ENCODE data around the gene CLEC14A.

DNA sequence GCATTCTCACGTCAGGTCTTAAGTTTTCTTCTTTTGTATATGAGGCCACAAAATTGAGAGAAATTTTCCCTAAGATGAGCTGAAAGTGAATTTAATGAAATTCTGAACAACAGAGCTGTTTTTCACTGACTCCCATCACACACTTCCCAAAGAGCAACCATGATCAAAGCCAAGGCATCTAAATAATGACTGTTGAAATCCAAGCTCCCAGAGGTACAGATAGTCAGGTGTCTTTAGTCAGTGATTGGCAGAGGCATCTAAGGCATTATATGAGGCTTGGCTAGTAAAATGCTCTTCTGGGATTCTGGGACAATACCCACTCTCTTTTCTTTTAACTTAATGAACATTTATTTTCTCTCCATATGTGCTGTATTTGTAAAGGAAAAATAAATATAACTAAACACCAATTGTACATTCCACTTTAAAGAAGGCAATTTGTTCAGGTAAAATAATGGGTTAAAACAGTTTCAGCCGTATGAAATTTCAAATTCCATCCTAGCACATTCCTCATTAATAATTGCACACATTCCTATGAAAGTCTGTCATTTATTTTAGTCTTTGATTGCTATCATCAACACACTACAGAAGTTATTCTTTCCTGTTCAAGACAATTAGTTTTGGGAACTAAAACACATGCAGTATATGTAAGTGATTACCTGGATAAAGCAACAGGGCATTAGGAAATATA lies 49.1 kb downstream of the CLEC14A start:
- TF ChIP-seq, protein P1, sequence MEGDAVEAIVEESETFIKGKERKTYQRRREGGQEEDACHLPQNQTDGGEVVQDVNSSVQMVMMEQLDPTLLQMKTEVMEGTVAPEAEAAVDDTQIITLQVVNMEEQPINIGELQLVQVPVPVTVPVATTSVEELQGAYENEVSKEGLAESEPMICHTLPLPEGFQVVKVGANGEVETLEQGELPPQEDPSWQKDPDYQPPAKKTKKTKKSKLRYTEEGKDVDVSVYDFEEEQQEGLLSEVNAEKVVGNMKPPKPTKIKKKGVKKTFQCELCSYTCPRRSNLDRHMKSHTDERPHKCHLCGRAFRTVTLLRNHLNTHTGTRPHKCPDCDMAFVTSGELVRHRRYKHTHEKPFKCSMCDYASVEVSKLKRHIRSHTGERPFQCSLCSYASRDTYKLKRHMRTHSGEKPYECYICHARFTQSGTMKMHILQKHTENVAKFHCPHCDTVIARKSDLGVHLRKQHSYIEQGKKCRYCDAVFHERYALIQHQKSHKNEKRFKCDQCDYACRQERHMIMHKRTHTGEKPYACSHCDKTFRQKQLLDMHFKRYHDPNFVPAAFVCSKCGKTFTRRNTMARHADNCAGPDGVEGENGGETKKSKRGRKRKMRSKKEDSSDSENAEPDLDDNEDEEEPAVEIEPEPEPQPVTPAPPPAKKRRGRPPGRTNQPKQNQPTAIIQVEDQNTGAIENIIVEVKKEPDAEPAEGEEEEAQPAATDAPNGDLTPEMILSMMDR (IDR thresholded peaks at IDR 0.05), result no peak
- TF ChIP-seq ZFX (IDR thresholded peaks at IDR 0.05; ENCODE audit: borderline replicate concordance), result no peak

Measured in 22Rv1 (cell line).